Right atrium auricular region (tissue), 2 donors: Measurements from ENCODE around the gene PTPRN2. TPM values are rescaled to one million over a fixed set of nuclear protein-coding genes. Genes with fewer than 3 reads are reported as not detected.

ENCODE experiments used
- DNase-seq: peaks from one replicate; pipeline ENCODE4 v3.0.0-alpha.2; 2019; ENCODE audit warnings: low spot score
- H3K27ac ChIP-seq, 2 donors: fragments of 200-600 bp; sonication (generic); 1 replicate in 1 of 2; 2 replicates in 1 of 2; pipeline ENCODE4 v1.5.1; 2016 to 2019
- H3K27me3 ChIP-seq, 2 donors: fragments of 200-600 bp; sonication (generic); one replicate each; pipeline versions ENCODE4 v1.5.1 to v1.6.0; 2017 to 2019
- H3K36me3 ChIP-seq: fragments of 200-600 bp; sonication (generic); one replicate; pipeline ENCODE4 v1.5.1; 2016
- H3K4me1 ChIP-seq, 2 donors: fragments of 200-600 bp; sonication (generic); one replicate each; pipeline versions ENCODE4 v1.5.1 to v1.6.0; 2017 to 2019
- H3K4me3 ChIP-seq, 2 donors: fragments of 200-600 bp; sonication (generic); 1 replicate in 1 of 2; 2 replicates in 1 of 2; pipeline ENCODE4 v1.5.1; 2017 to 2019; ENCODE audit warnings: mild to moderate bottlenecking in 1 of 2, moderate library complexity in 1 of 2
- H3K9me3 ChIP-seq, 2 donors: fragments of 200-600 bp; sonication (generic); one replicate each; pipeline ENCODE4 v1.5.1; 2019
- CTCF ChIP-seq, 2 donors: fragments of 200-600 bp; sonication (generic); IDR thresholded peaks; one replicate each; pipeline ENCODE4 v1.5.1; 2019; ENCODE audit warnings: antibody characterized with exemption in 2 of 2
- total RNA-seq, 2 donors: library from RNA; depleted of rRNA; stranded (reverse); fragments of >200 nt; gene quantifications; one replicate each; pipeline ENCODE4 v1.1.0, GENCODE V29; 2016

PTPRN2 gene
- total RNA-seq, 2 donors from 2014 or later, result 2.6 to 2.7 TPM

DNA sequence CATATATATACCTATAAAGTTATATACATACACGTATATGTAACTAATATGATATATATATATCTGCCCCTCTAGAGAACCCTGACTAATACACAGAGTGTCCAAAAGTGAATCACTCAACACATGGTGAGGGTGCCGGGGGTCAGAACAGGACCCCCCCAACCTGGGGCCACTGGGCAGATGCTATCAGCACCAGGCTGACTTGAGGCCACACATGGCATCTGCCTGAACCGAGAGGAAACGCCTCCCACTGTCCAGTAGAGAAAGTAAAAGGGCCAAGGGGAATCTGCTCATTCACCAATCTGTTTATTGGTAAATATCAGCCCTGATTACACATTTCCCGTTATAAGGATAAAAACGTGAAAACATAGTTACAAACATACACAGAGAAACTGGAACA is 218.3 kb downstream of the PTPRN2 start:
- Histone ChIP-seq H3K4me3 (no peak overlapping the region), H3K36me3 (no peaks in the 10 kb centered on the region), H3K27me3 (no peaks in the 10 kb centered on the region), H3K27ac (no peak overlapping the region), H3K4me1 (no peaks in the 10 kb centered on the region), H3K9me3 (no peaks in the 10 kb centered on the region)
- TF ChIP-seq CTCF (IDR thresholded peaks at IDR 0.05), result no peak
- no peak for DNase-seq

DNA sequence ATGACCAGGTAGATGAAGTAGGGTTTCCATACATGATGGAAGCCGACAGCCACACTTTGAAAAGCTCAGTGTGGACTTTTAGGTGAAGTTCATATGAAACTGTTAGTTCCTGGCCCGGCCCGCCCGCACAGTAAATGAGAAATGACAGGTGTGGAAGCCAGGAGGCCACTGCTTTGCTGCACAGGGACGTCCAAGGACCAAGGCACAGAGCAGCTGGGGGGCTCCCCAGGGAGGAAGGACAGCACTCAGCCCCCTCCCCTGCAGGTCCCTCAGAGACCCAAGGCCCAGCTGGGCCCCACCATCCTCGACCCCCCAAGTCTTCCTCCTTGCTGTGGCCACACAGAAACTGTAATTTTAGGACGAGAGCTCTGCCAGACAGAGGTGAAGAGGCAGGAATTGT is 219.2 kb downstream of the PTPRN2 start:
- DNase-seq, result no peak
- no peaks in the 10 kb centered on the region for H3K27me3 ChIP-seq
- TF ChIP-seq CTCF (IDR thresholded peaks at IDR 0.05), result no peak

DNA sequence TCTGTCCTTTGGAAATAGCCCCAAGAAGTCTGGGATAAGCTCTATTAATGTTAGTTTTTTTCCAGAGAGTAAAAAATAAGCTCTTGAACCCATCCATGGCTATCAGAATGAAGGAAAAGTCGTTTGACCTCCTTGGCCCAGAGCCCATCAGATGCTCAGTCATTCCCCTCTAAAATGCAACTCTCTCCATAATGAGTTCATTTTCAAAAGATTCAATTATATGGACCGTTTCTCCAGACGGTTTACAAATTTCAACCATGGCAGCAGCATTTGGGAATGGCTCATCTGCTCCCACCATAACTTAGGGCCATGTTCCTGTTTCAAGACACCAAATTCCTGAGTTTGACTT is 220.0 kb downstream of the PTPRN2 start:
- DNase-seq, result no peak
- Histone ChIP-seq H3K27me3 (no peaks in the 10 kb centered on the region), H3K27ac (no peak overlapping the region), H3K4me1 (no peaks in the 10 kb centered on the region), H3K9me3 (no peaks in the 10 kb centered on the region), H3K36me3 (no peaks in the 10 kb centered on the region), H3K4me3 (no peak overlapping the region)
- no peak for TF ChIP-seq CTCF (IDR thresholded peaks at IDR 0.05)

More for the DNA sequence above, 219.2 kb downstream of the PTPRN2 start:
- H3K27ac ChIP-seq, result no peak overlapping the region
- H3K4me3 ChIP-seq, result no peak overlapping the region
- H3K9me3 ChIP-seq, result no peaks in the 10 kb centered on the region
- H3K4me1 ChIP-seq, result no peaks in the 10 kb centered on the region
- no peaks in the 10 kb centered on the region for H3K36me3 ChIP-seq

- Histone ChIP-seq H3K36me3 (no peaks in the 10 kb centered on the region), H3K4me1 (no peaks in the 10 kb centered on the region), H3K9me3 (no peaks in the 10 kb centered on the region), H3K27ac (no peak overlapping the region), H3K27me3 (no peaks in the 10 kb centered on the region), H3K4me3 (no peak overlapping the region)
- DNase-seq, result no peak
- no peak for TF ChIP-seq CTCF (IDR thresholded peaks at IDR 0.05)
Observed at GRCh38 chr7:158366916-158367633, 220.5 kb downstream of the PTPRN2 start.

- Histone ChIP-seq H3K27me3 (no peaks in the 10 kb centered on the region), H3K27ac (no peak overlapping the region), H3K9me3 (no peaks in the 10 kb centered on the region), H3K4me3 (no peak overlapping the region), H3K36me3 (no peaks in the 10 kb centered on the region), H3K4me1 (no peaks in the 10 kb centered on the region)
- DNase-seq, result no peak
- TF ChIP-seq CTCF (IDR thresholded peaks at IDR 0.05), result no peak
Observed at GRCh38 chr7:158366346-158366745, 221.3 kb downstream of the PTPRN2 start.

DNA sequence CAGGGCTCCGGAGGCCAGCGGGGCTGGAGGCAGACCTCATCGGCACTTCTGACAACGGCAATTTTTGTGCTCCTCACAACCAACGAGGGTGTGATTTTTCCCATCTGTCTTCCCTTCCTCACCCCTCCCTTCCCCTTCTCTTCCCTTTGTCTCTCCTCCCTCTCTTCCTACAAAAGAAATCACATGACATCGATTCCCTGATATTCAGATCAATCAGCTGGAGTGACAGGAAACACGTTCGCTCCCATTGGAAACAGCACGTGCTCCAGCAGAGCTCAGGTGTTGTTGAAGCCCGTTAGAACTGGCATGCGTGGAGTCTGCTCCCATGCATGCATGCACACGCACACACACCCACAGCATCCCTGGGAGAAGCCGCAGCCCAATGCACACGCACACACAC is 222.4 kb downstream of the PTPRN2 start:
- TF ChIP-seq CTCF (IDR thresholded peaks at IDR 0.05), result no peak
- H3K9me3 ChIP-seq, result no peaks in the 10 kb centered on the region
- no peak overlapping the region for H3K27ac ChIP-seq
- no peak overlapping the region for H3K4me3 ChIP-seq
- H3K27me3 ChIP-seq, result no peaks in the 10 kb centered on the region
- no peaks in the 10 kb centered on the region for H3K4me1 ChIP-seq
- no peak for DNase-seq
- H3K36me3 ChIP-seq, result no peaks in the 10 kb centered on the region
